ENCODE results near the gene HS2ST1. TPM values are rescaled to one million over a fixed set of nuclear protein-coding genes. Genes with fewer than 3 reads are reported as not detected.
"Not testable (repeated sequence)": the region's sequence is repeated elsewhere in the genome, so short reads cannot be mapped to it uniquely, and the experiment has no call there.

Gene HS2ST1
- total RNA-seq, 1 donor from 2014 or later: 17.1 TPM

- intact Hi-C loops (cut with micrococcal nuclease): no loop called here
Observed at GRCh38 chr1:87004857-87005256, 90.4 kb downstream of the HS2ST1 start.

DNA sequence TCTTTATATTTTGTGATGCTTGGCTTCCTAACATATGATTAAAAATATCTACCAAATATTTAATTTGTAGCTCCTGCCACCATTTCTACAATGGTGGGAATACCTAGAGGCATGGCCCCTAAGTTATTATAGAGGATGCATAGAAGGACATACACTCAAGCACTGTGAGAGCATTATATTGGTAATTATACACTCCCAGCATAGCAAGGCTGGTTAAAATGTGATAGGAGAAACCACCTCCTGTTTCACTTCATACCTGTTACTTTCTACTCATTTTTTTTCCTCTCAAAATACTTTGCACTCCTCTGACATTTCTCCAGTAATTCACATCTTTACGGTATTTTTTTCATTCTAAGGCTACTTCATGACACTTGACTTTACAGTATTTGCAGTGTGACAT is 92.9 kb downstream of the HS2ST1 start:
- intact Hi-C loops (cut with micrococcal nuclease): no loop called here

GRCh38 chr1:87013385-87013784 is 99.0 kb downstream of the HS2ST1 start:
- intact Hi-C loops (cut with micrococcal nuclease): not testable (repeated sequence)

GRCh38 chr1:87017998-87018672 is 103.7 kb downstream of the HS2ST1 start:
- intact Hi-C loops (cut with micrococcal nuclease): no loop called here

DNA sequence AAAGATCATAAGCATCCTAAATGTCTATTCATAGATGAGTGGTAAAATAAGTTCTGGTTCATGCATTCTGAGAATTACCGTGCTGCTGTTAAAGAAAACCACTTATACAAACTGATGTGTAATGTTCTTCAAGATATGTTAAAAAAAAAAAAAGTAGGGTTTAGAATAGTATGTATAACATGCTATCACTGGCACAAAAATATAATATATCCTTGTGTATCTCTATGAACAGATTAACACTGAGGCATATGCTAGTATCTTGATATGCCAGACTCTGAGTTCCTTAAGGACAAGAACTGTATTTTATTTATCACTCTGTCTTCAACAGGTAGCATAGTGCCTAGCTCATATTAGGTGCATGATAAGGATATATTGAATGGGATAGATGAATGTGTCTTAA is 108.9 kb downstream of the HS2ST1 start:
- intact Hi-C loops (cut with micrococcal nuclease): no loop called here

DNA sequence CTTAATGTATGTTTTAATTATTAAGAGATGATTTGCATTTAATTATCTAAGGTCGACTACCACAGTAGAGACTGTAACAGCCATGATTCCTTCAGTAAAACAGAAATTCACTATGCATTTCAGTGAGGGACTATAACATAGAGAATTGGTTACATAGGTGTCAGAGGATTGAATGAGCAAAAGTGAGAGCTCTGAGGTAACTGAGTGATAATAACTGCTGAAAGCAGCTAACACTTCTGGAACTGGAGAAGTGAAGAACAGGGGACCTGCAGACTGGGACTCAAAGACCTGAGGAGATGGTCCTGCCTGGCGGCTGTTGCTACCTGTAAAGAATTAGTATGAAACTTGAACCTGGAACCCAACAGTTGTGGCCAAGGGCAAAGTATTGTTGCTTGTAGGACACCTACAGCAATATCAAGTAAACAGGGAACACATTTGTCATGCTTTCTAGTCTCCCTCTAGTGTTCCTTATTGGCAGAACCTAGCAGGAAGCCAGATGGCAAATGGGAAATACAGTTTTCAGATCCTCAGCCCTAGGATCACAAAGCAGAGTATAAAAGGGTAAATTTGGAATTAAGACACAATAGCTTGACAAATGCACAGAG is 110.6 kb downstream of the HS2ST1 start:
- intact Hi-C loops (cut with micrococcal nuclease): loop anchor here (1.0 kb wide), 1 partner anchor 192 kb away; no protein-coding TSS in a partner anchor

GRCh38 chr1:87027561-87027960 is 113.1 kb downstream of the HS2ST1 start:
- intact Hi-C loops (cut with micrococcal nuclease): not testable (repeated sequence)

DNA sequence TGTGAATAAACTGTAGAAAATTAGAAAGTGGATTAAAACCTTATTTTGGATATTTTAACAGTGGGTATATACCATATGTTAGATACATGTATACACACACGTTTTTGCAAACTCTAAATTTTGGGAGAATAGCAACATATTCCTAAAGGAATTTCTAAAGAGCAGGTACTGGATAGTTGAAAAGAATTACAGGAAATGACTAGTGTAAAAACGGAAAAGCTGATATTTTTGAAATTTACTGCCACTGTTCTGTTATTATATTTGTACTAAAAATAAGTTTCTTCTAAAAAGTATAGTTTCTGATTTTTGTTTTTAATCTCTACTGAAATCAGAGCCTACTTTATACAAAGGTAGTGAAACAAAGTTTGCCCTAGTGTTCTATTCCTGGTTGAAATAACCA is 114.1 kb downstream of the HS2ST1 start:
- intact Hi-C loops (cut with micrococcal nuclease): no loop called here

GRCh38 chr1:87030740-87031690 is 116.6 kb downstream of the HS2ST1 start:
- intact Hi-C loops (cut with micrococcal nuclease): no loop called here

- intact Hi-C loops (cut with micrococcal nuclease): no loop called here
Observed at GRCh38 chr1:87034351-87034750, 119.9 kb downstream of the HS2ST1 start.

GRCh38 chr1:87039096-87039495 is 124.7 kb downstream of the HS2ST1 start:
- intact Hi-C loops (cut with micrococcal nuclease): no loop called here

DNA sequence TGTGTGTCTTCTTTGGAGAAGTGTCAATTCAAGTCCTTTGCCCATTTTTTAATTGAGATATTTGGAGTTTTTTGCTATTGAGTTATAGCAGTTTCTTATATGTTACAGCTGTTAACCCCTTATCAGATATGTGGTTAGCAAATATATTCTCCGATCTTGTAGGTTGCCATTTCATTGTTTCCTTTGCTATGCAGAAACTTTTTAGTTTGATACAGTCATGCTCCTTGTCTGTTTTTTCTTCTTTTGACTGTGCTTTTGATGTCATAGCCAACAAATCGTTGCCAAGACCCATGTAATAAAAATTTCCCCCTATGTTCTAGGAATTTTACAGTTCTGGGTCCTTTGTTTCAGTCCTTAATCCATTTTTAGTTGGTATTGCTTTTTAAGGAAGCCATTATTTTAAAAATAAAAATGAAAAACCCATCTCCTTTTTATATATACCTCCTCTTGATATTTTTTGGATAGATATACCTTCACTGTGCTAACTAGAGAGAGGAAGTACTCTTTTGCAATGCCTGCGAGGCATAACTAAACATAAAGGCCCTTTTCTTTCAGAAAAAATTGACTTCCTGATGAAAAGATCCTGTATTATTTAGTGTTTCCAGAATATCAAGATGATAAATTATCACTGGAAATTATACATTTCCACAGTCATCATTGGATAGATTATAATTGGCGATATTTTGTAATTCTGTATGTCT is 127.8 kb downstream of the HS2ST1 start:
- intact Hi-C loops (cut with micrococcal nuclease): no loop called here

DNA sequence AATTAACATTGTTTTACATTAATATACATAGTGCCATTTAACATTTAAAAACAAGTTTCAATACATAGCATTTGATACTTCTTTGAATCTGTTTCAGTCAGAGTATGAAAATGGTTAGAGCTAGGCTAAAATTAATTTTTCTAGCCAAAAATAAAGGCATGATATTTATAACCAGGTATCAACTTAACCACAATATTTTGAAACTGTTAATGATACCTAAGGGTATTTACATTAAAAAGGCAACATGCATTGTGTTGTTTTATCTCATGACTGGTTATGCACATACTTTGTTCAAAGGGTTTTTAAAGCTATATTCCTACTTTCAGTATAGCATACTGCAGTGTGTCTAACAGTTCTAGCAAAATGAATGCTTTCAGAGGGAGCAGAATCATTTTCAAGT is 130.0 kb downstream of the HS2ST1 start:
- intact Hi-C loops (cut with micrococcal nuclease): loop anchor here (1.0 to 2.0 kb wide), 2 partner anchors 129 to 656 kb away; no protein-coding TSS in a partner anchor

- intact Hi-C loops (cut with micrococcal nuclease): loop anchor here (1.0 to 5.0 kb wide), 5 partner anchors 130 to 656 kb away; no protein-coding TSS in a partner anchor
Observed at GRCh38 chr1:87044840-87045239, 130.4 kb downstream of the HS2ST1 start.

GRCh38 chr1:87045761-87046304 is 131.4 kb downstream of the HS2ST1 start:
- intact Hi-C loops (cut with micrococcal nuclease): loop anchor here (1.0 to 5.0 kb wide), 4 partner anchors 287 to 657 kb away; no protein-coding TSS in a partner anchor

GRCh38 chr1:87046951-87047350 is 132.5 kb downstream of the HS2ST1 start:
- intact Hi-C loops (cut with micrococcal nuclease): loop anchor here (5.0 kb wide), 1 partner anchor 305 kb away; no protein-coding TSS in a partner anchor

- intact Hi-C loops (cut with micrococcal nuclease): loop anchor here (5.0 kb wide), 1 partner anchor 306 kb away; no protein-coding TSS in a partner anchor
Observed at GRCh38 chr1:87048237-87048636, 133.8 kb downstream of the HS2ST1 start.

GRCh38 chr1:87051965-87052364 is 137.5 kb downstream of the HS2ST1 start:
- intact Hi-C loops (cut with micrococcal nuclease): no loop called here

DNA sequence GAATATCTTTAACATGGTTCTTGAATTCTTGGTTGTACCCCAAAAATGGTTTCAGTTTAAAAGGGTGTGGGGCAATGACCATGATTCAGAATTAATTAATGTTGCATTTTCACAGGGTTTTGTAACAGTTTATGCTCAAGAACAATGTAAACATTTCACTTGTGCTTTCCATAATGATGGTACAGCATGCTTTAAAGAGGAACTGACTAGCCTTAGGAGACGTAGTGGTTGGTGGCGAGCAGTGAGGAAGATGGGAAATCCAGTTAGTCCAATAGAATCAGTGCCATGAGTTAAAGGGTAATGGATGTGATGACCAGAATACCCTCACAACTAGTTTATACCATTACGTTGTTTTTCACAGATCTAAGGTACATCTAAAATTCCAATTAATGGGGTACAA is 138.0 kb downstream of the HS2ST1 start:
- intact Hi-C loops (cut with micrococcal nuclease): no loop called here

- intact Hi-C loops (cut with micrococcal nuclease): no loop called here
Observed at GRCh38 chr1:87052961-87053360, 138.5 kb downstream of the HS2ST1 start.

GRCh38 chr1:87053446-87053845 is 139.0 kb downstream of the HS2ST1 start:
- intact Hi-C loops (cut with micrococcal nuclease): no loop called here

Measured in T-helper 1 cell treated with Interleukin-12 subunit alpha and Interleukin-12 subunit beta and Interleukin-4 antibody, amounts not matched to agents 30 ng/mL and 1 ng/mL, for 36 hours (primary cell).